ENCODE results near the gene FLYWCH2. TPM values are rescaled to one million over a fixed set of nuclear protein-coding genes. Genes with fewer than 3 reads are reported as not detected.
A peak's percentile ranks its signal among the peaks of the same experiment; 100 is the strongest.

FLYWCH2 gene
- total and polyA plus RNA-seq, 2 donors (not counting 3 experiments of a cell fraction or from before 2014, with no cell fraction given) = 18.3 to 34.6 TPM

- H3K9ac ChIP-seq (replicated peaks; ENCODE audit: extremely low read depth, insufficient read depth, low read length) = no peak overlapping the region
- peaks cover 0 to 3% of the 10 kb centered on the region in 2 experiments for H3K36me3 ChIP-seq (ENCODE audit: control insufficient read depth in 2 of 2, extremely low read depth in 1 of 2, insufficient read depth in 2 of 2, low read length in 2 of 2)
- peak overlapping the region; percentile 27 for H3K27ac ChIP-seq (ENCODE audit: insufficient read depth, low read depth, low read length)
- no peak overlapping the region for H3K4me3 ChIP-seq (replicated peaks in 1 of 3; ENCODE audit: insufficient read depth in 1 of 3, low read depth in 1 of 3, low read length in 3 of 3)
- DNase-seq (ENCODE audit: low read depth, low spot score) = no peak
- dilution Hi-C loops (cut with MboI; ENCODE audit: extremely low pct_ligation_motif_present, low sequenced_read_pairs) (no loop called here), intact Hi-C loops (cut with micrococcal nuclease) (loop anchor here (5.0 kb wide), 1 partner anchor 138 kb away; the partner anchor contains the start of gene ELOB)
- H4K20me1 ChIP-seq (replicated peaks; ENCODE audit: control insufficient read depth, extremely low read depth, insufficient read depth, low read length) = no peaks in the 10 kb centered on the region
- TF ChIP-seq GATA2 (IDR thresholded peaks at IDR 0.05; ENCODE audit: insufficient read depth, insufficient read length, low read depth, low read length) (no peak), POLR2A (IDR thresholded peaks at IDR 0.05; ENCODE audit: low read depth, low read length) (no peak), FOS (IDR thresholded peaks at IDR 0.05; ENCODE audit: borderline replicate concordance, insufficient read depth, low read length) (no peak), JUN (IDR thresholded peaks at IDR 0.05; ENCODE audit: borderline replicate concordance, insufficient read depth, insufficient read length, low read depth) (no peak), EZH2 (IDR thresholded peaks at IDR 0.05; ENCODE audit: borderline replicate concordance, low read depth, low read length, severe bottlenecking) (no peak), POLR2AphosphoS5 (IDR thresholded peaks at IDR 0.05; ENCODE audit: insufficient read depth, low read depth, low read length) (no peak), MAX (IDR thresholded peaks at IDR 0.05; ENCODE audit: insufficient read depth, insufficient read length) (no peak), MYC (IDR thresholded peaks at IDR 0.05; ENCODE audit: low read depth, low read length) (no peak), CTCF (IDR thresholded peaks at IDR 0.05; ENCODE audit: extremely low read depth in 1 of 2, insufficient read depth in 1 of 2, low read depth in 1 of 2, low read length in 2 of 2) (no peak)
- peaks cover 10% of the 10 kb centered on the region for H3K79me2 ChIP-seq (ENCODE audit: control insufficient read depth, insufficient read depth, low read length)
- CTCF ChIA-PET = interaction anchor here (0.9 to 7.7 kb wide), 7 partner anchors 9 to 76 kb away, joined by 3 to 50 read pairs (median 9); partner anchors contain the start of gene FLYWCH2
- peak overlapping the region; percentile 10 for H3K4me2 ChIP-seq (ENCODE audit: insufficient read depth, low read length)
- H2AFZ ChIP-seq (ENCODE audit: low read depth, low read length) = no peak overlapping the region
- no peaks in the 10 kb centered on the region for H3K9me1 ChIP-seq (replicated peaks; ENCODE audit: control insufficient read depth, extremely low read depth, insufficient read depth, low read length)
- no peak for FAIRE-seq
- H3K4me1 ChIP-seq (ENCODE audit: control insufficient read depth, extremely low read depth, insufficient read depth, low read length) = peaks cover 26% of the 10 kb centered on the region
- BruUV-seq (replicated peaks) = no TSS peak
- no peaks in the 10 kb centered on the region for H3K27me3 ChIP-seq (ENCODE audit: control insufficient read depth in 2 of 2, insufficient read depth in 2 of 2, low read length in 2 of 2)
- POLR2A ChIA-PET = interaction anchor here (1.2 kb wide), 1 partner anchor 10 kb away, joined by 3 read pairs; no protein-coding TSS in a partner anchor
- no peaks in the 10 kb centered on the region for H3K9me3 ChIP-seq (replicated peaks; ENCODE audit: control insufficient read depth, insufficient read depth, low read length)
Observed at GRCh38 chr16:2915196-2915929, 32.3 kb downstream of the FLYWCH2 start.

All from endothelial cell of umbilical vein (primary cell).